GM13977 (cell line): ENCODE results near the gene RALB.

Source experiments
- DNase-seq: peaks from one replicate; pipeline ENCODE4 v3.0.0; 2012; ENCODE audit warnings: low spot score
- in situ Hi-C: fragments of 300-500 bp; cut with MboI; formaldehyde crosslinking; loops from one replicate; pipeline ENCODE4 v1.12.0; 2022; ENCODE audit warnings: low sequenced_read_pairs, low pct_unique_long_range_greater_than_20kb, mixed read lengths, inconsistent platforms; ENCODE audit not compliant: unreplicated experiment
- TF ChIP-seq, protein P1 (sequence below): IDR thresholded peaks from 2 replicates; pipeline ENCODE4 v1.5.1; 2012; ENCODE audit warnings: mild to moderate bottlenecking, control low read depth; ENCODE audit not compliant: insufficient read depth; ENCODE audit errors: extremely low read depth, missing control alignments

The RALB gene

GRCh38 chr2:120220756-120221155 lies 31.9 kb upstream of the RALB start:
- no peak for DNase-seq
- TF ChIP-seq, protein P1, sequence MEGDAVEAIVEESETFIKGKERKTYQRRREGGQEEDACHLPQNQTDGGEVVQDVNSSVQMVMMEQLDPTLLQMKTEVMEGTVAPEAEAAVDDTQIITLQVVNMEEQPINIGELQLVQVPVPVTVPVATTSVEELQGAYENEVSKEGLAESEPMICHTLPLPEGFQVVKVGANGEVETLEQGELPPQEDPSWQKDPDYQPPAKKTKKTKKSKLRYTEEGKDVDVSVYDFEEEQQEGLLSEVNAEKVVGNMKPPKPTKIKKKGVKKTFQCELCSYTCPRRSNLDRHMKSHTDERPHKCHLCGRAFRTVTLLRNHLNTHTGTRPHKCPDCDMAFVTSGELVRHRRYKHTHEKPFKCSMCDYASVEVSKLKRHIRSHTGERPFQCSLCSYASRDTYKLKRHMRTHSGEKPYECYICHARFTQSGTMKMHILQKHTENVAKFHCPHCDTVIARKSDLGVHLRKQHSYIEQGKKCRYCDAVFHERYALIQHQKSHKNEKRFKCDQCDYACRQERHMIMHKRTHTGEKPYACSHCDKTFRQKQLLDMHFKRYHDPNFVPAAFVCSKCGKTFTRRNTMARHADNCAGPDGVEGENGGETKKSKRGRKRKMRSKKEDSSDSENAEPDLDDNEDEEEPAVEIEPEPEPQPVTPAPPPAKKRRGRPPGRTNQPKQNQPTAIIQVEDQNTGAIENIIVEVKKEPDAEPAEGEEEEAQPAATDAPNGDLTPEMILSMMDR: no peak
- in situ Hi-C loops: no loop called here

DNA sequence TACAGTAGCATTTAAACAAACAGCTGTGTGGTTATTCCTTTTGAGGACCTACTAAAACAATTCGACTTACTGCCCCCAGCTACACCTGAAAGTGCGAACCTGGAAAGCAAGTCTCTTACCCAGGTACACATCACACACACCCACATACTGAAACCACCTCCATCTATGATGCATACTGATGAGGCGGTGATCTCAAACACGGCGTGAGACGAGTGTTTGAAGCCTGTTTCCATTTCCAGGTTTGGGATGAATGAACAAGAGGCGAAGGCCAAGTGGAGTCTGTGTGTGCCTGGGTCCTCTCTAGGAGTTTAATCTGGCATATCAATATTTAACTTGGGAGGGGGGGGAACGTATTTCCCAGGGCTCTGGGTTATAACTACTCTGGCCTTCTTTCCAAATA lies 31.0 kb upstream of the RALB start:
- TF ChIP-seq, protein P1: no peak
- no peak for DNase-seq
- in situ Hi-C loops: no loop called here

- in situ Hi-C loops: no loop called here
- no peak for DNase-seq
- TF ChIP-seq, protein P1: no peak
These were observed 30.2 kb upstream of the RALB start for GRCh38 chr2:120222186-120223033.

DNA sequence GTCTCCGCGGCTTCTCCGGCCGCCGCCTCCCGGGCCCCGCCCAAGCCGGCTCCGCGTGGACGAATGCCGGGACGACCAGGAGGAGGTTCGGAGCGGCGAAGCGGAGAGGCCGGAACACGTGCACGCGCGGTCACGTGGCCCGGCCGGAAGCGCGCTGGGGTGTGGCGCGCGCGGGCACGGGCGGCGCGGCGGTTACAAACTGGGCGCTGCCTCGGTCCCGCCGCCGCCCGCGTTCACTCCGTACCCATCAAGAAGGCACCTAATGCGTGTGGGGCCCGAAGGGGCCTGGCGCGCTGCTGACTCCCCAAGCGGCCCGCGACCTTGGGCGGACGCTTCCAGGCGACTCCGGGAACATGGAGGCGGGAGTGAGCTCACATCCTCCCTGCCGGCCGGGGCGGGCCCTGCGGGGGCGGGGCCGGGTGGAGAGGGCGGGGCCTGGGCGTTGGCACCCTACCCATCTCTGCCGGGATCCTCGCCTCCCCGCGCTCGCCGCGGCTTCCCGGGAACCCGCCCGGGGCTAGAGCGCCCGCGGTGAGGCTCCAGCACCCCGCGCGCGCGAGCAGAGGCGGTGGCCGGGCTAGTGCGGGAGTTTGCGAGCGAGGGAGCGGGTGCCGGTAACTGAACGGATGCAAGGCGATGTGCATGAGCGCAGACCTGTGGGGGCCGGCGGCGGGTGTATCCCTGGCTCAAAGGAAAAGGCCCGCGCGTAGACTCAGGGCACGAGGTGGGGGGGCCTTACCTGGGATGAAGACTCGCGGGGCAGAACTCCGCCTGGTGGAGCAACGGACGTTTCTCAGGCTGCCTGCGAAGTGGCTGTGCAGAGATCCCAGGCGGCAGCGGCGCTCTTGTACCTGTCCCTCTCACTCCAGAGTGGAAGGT lies 29.4 kb upstream of the RALB start, which contains the start of gene TMEM185B:
TSS of gene TMEM185B (minus strand) at position 367 of the 879 bp plus-strand sequence. CDS start 424 bp downstream, outside the sequence.
- in situ Hi-C loops: no loop called here
- peak; percentile 96 for DNase-seq
- TF ChIP-seq, protein P1: peak; percentile 27

DNA sequence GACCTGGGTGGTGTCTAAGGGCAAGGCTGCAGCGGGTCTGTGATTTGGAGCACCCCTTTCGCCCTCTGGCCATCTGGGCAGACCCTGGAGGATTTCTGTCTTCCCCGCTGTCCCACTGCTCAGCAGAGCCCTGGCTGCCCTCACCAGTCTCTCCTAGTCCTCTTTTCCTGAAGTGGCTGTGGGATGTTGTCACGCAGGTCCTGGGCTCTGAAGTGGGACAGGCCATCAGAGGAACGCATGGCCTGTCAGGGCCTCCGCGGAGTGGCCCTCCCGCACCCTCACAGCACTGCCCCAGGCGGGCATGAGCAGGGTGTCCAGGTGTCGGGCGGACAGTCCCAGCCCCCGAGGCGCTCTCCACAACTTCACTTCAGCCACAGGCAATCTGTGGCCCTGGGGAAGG lies 28.4 kb upstream of the RALB start:
- DNase-seq: no peak
- in situ Hi-C loops: no loop called here
- TF ChIP-seq, protein P1: no peak

GRCh38 chr2:120224735-120225548 lies 27.7 kb upstream of the RALB start:
- TF ChIP-seq, protein P1: no peak
- DNase-seq: no peak
- in situ Hi-C loops: no loop called here
